SK-N-SH treated with all-trans-retinoic acid at 6 μM for 48 hours (cell line): ENCODE results near the gene ZBTB11.

ENCODE experiments used
- ATAC-seq: fragments of 200-7000 bp; cut with Tn5 transposase; 3 replicates; pipeline ENCODE4 v1.9.1; 2020; ENCODE audit warnings: mild to moderate bottlenecking, moderate library complexity
- BACH2 ChIP-seq: fragments of 250-450 bp; sonication (Bioruptor Pico); IDR thresholded peaks from 2 replicates; pipeline ENCODE4 v1.9.0; 2021; ENCODE audit warnings: mild to moderate bottlenecking, borderline replicate concordance
- CREB5 ChIP-seq: fragments of 250-450 bp; sonication (Bioruptor Pico); IDR thresholded peaks from 2 replicates; pipeline ENCODE4 v1.5.1; 2020; ENCODE audit warnings: low read depth, mild to moderate bottlenecking, moderate library complexity
- CSDC2 ChIP-seq: fragments of 250-450 bp; sonication (Bioruptor Pico); IDR thresholded peaks from 2 replicates; pipeline ENCODE4 v1.5.0; 2020; ENCODE audit warnings: mild to moderate bottlenecking, moderate library complexity
- ESRRG ChIP-seq: fragments of 250-450 bp; sonication (Bioruptor Pico); IDR thresholded peaks from 2 replicates; pipeline ENCODE4 v1.6.1; 2021; ENCODE audit warnings: mild to moderate bottlenecking
- GLIS3 ChIP-seq: fragments of 250-450 bp; sonication (Bioruptor Pico); IDR thresholded peaks from 2 replicates; pipeline ENCODE4 v1.5.0; 2020; ENCODE audit warnings: mild to moderate bottlenecking, moderate library complexity
- ISL1 ChIP-seq: fragments of 250-450 bp; sonication (Bioruptor Pico); IDR thresholded peaks from 2 replicates; pipeline ENCODE4 v2.1.2; 2022; ENCODE audit warnings: mild to moderate bottlenecking, moderate library complexity
- OSR1 ChIP-seq: fragments of 250-450 bp; sonication (Bioruptor Pico); IDR thresholded peaks from 2 replicates; pipeline ENCODE4 v1.8.0; 2022; ENCODE audit warnings: moderate library complexity, mild to moderate bottlenecking, inconsistent platforms
- POU6F1 ChIP-seq: fragments of 250-450 bp; sonication (Bioruptor Pico); IDR thresholded peaks from 2 replicates; pipeline ENCODE4 v1.8.0; 2021; ENCODE audit warnings: low read depth, mild to moderate bottlenecking, moderate library complexity, borderline replicate concordance
- PPARA ChIP-seq: fragments of 250-450 bp; sonication (Bioruptor Pico); IDR thresholded peaks from 2 replicates; pipeline ENCODE4 v1.5.0; 2020; ENCODE audit warnings: mild to moderate bottlenecking, borderline replicate concordance
- RARB ChIP-seq: fragments of 250-450 bp; sonication (Bioruptor Pico); IDR thresholded peaks from 2 replicates; pipeline ENCODE4 v1.8.0; 2021; ENCODE audit warnings: mild to moderate bottlenecking, moderate library complexity
- SNAI2 ChIP-seq: fragments of 250-450 bp; sonication (Bioruptor Pico); IDR thresholded peaks from 2 replicates; pipeline ENCODE4 v1.5.0; 2020; ENCODE audit warnings: mild to moderate bottlenecking, moderate library complexity
- TCF4 ChIP-seq: fragments of 250-450 bp; sonication (Bioruptor Pico); IDR thresholded peaks from 2 replicates; pipeline ENCODE4 v1.8.0; 2021; ENCODE audit warnings: mild to moderate bottlenecking, moderate library complexity, borderline replicate concordance
- TOX ChIP-seq: fragments of 250-450 bp; sonication (Bioruptor Pico); IDR thresholded peaks from 2 replicates; pipeline ENCODE4 v1.8.0; 2021; ENCODE audit warnings: mild to moderate bottlenecking, moderate library complexity, borderline replicate concordance
- ZC3H10 ChIP-seq: fragments of 250-450 bp; sonication (Bioruptor Pico); IDR thresholded peaks from 2 replicates; pipeline ENCODE4 v1.5.1; 2021; ENCODE audit warnings: mild to moderate bottlenecking, moderate library complexity
- ZFP3 ChIP-seq: fragments of 250-450 bp; sonication (Bioruptor Pico); IDR thresholded peaks from 2 replicates; pipeline ENCODE4 v1.5.0; 2020; ENCODE audit warnings: mild to moderate bottlenecking, moderate library complexity
- ZFP30 ChIP-seq: fragments of 450-650 bp; formaldehyde crosslinking; IDR thresholded peaks from 2 replicates; pipeline ENCODE4 v1.5.0; 2022; ENCODE audit warnings: mild to moderate bottlenecking, moderate library complexity
- ZNF8 ChIP-seq: fragments of 450-650 bp; formaldehyde crosslinking; IDR thresholded peaks from 2 replicates; pipeline ENCODE4 v1.5.0; 2020; ENCODE audit warnings: mild to moderate bottlenecking, moderate library complexity
- TF ChIP-seq, protein P1 (sequence below): fragments of 250-450 bp; sonication (Bioruptor Pico); IDR thresholded peaks from 2 replicates; pipeline ENCODE4 v1.5.0; 2020; ENCODE audit warnings: mild to moderate bottlenecking, moderate library complexity
- TF ChIP-seq, protein P2 (sequence below): fragments of 250-450 bp; sonication (Bioruptor Pico); IDR thresholded peaks from 2 replicates; pipeline ENCODE4 v1.5.1; 2021; ENCODE audit warnings: mild to moderate bottlenecking, moderate library complexity

ZBTB11 gene

GRCh38 chr3:101625879-101626278, 51.1 kb downstream of the ZBTB11 start:
- no peak for TF ChIP-seq PPARA
- no peak for TF ChIP-seq RARB
- TF ChIP-seq ZNF8 (CRISPR knock-in tag): no peak
- TF ChIP-seq BACH2 (CRISPR knock-in tag): no peak
- no peak for TF ChIP-seq OSR1 (CRISPR knock-in tag)
- TF ChIP-seq ISL1: no peak
- no peak for TF ChIP-seq ZFP3
- TF ChIP-seq, protein P1, sequence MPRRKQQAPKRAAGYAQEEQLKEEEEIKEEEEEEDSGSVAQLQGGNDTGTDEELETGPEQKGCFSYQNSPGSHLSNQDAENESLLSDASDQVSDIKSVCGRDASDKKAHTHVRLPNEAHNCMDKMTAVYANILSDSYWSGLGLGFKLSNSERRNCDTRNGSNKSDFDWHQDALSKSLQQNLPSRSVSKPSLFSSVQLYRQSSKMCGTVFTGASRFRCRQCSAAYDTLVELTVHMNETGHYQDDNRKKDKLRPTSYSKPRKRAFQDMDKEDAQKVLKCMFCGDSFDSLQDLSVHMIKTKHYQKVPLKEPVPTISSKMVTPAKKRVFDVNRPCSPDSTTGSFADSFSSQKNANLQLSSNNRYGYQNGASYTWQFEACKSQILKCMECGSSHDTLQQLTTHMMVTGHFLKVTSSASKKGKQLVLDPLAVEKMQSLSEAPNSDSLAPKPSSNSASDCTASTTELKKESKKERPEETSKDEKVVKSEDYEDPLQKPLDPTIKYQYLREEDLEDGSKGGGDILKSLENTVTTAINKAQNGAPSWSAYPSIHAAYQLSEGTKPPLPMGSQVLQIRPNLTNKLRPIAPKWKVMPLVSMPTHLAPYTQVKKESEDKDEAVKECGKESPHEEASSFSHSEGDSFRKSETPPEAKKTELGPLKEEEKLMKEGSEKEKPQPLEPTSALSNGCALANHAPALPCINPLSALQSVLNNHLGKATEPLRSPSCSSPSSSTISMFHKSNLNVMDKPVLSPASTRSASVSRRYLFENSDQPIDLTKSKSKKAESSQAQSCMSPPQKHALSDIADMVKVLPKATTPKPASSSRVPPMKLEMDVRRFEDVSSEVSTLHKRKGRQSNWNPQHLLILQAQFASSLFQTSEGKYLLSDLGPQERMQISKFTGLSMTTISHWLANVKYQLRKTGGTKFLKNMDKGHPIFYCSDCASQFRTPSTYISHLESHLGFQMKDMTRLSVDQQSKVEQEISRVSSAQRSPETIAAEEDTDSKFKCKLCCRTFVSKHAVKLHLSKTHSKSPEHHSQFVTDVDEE (CRISPR knock-in tag): no peak
- no peak for TF ChIP-seq TCF4 (CRISPR knock-in tag)
- no peak for TF ChIP-seq POU6F1 (CRISPR knock-in tag)
- no peak for TF ChIP-seq GLIS3 (CRISPR knock-in tag)
- no peak for TF ChIP-seq CREB5 (CRISPR knock-in tag)
- TF ChIP-seq ZC3H10 (CRISPR knock-in tag): no peak
- no peak for TF ChIP-seq ZFP30
- ATAC-seq: no peak

DNA sequence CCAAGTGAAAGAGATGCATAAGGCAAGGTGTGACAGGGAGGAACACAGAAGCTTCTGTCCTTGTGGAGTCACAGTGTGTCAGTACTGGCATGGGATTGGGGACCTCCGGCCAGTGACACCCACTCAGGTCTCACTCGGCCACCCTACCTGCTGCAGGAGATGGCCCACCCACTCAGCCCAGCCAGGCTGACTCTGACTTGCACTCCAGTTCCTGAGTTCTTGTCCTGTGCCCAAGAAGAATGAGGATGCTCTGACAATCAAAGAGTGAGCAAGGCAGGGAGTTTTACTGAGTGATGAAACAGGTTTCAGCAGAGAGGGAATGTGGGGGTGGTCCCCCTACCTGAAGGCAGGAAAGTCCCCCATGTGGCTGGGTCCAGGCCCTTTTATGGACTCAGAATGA, 52.1 kb downstream of the ZBTB11 start:
- ATAC-seq: no peak
- TF ChIP-seq ESRRG (CRISPR knock-in tag): no peak
- TF ChIP-seq TOX (CRISPR knock-in tag): no peak
- TF ChIP-seq CSDC2 (CRISPR knock-in tag): no peak
- TF ChIP-seq, protein P2, sequence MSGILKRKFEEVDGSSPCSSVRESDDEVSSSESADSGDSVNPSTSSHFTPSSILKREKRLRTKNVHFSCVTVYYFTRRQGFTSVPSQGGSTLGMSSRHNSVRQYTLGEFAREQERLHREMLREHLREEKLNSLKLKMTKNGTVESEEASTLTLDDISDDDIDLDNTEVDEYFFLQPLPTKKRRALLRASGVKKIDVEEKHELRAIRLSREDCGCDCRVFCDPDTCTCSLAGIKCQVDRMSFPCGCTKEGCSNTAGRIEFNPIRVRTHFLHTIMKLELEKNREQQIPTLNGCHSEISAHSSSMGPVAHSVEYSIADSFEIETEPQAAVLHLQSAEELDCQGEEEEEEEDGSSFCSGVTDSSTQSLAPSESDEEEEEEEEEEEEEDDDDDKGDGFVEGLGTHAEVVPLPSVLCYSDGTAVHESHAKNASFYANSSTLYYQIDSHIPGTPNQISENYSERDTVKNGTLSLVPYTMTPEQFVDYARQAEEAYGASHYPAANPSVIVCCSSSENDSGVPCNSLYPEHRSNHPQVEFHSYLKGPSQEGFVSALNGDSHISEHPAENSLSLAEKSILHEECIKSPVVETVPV (CRISPR knock-in tag): no peak
- TF ChIP-seq, protein P1 (CRISPR knock-in tag): no peak
- TF ChIP-seq ZNF8 (CRISPR knock-in tag): no peak
- TF ChIP-seq PPARA: no peak
- TF ChIP-seq GLIS3 (CRISPR knock-in tag): no peak
- TF ChIP-seq CREB5 (CRISPR knock-in tag): no peak
- TF ChIP-seq SNAI2: no peak
- no peak for TF ChIP-seq POU6F1 (CRISPR knock-in tag)
